HG03460 (cell line): ENCODE results near the gene ZNF562.
"Not testable (repeated sequence)": the region's sequence is repeated elsewhere in the genome, so short reads cannot be mapped to it uniquely, and the experiment has no call there.

Experiments
- ATAC-seq: cut with Tn5 transposase; IDR thresholded peaks from one replicate; pipeline ENCODE4 v1.9.1; 2021; ENCODE audit not compliant: unreplicated experiment

ZNF562 gene

GRCh38 chr19:9674663-9675357, at the start of gene ZNF562:
TSS of gene ZNF562 (minus strand) at chr19:9675100. CDS start at chr19:9660744, 14,356 bp downstream.
- peak; percentile 52 for ATAC-seq

GRCh38 chr19:9724157-9724556, 49.3 kb upstream of the ZNF562 start:
- ATAC-seq, result no peak

DNA sequence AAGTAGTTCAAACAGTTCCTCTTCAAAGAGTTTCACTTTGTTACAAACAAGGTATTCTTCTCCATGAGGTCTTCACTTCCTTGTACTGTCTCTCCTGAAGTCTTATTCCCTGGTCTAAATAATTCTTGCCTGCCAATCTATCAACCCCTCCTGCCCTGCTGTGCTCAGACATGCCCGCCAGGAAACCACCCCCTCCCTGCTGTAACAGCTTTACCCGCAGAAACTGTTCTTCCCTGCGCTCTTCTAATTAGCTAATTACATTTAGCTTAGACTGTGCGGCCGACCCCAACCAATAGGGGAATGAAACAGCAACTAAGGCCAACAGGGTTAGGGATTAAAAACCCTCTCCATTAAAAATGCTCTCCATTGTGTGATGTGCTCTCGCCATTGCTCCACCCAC, 47.0 kb upstream of the ZNF562 start:
- ATAC-seq, result no peak

DNA sequence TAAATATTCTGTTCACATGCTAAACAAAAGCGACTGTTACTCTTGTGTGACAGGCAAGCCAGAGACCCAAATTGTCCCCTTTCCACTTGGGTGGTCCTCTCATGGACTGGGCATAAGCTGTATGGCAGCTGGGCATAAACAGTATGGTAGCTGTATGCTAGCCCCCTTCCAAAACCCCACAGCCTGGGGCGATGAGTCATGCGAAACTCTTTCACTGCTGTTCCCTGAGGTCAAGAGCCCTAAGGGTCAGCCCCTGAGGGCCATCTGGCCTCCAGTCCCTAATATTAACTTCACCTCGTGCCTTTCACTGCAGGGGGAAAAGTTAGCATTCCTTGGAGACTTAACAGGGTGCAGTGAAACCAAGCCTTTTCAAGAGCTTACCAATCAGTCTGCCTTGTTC, 45.6 kb upstream of the ZNF562 start:
- ATAC-seq, result no peak

DNA sequence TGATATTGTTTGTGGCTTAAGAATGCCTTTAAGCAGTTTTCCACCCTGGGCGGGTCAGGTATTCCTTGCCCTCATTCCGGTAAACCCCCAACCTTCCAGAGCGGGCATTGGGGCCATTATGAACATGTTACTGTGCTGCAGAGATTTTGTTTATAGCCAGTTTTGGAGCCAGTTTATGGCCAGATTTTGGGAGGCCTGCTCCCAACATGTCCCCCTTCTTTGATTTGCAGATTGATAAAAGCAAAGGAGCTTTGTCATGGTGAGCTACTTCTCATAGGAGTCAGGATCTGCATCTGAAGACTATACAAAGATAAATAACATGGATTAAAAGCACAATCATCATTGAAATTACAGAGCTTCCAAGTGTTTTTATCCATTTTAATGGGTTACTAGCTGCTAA, 36.9 kb upstream of the ZNF562 start:
- no peak for ATAC-seq

- ATAC-seq, result no peak
Observed at GRCh38 chr19:9709305-9709704, 34.4 kb upstream of the ZNF562 start.

DNA sequence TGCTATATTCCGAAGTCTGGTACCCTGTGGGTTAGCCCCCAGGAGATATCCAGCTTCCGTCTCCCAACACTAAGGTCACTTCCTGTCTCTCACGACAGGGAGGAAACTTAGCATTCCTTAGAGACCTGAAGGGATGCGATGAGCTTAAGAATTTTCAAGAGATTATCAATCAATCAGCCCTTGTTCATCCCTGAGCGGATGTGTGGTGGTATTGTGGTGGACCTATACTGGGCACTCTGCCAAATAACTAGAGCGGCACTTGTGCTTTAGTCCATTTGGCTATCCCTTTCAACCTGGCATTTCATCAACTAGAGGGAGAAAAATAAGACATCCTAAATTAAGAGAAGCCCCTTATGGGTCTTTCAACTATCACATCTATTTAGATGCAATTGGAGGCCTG, 30.9 kb upstream of the ZNF562 start:
- no peak for ATAC-seq

- no peak for ATAC-seq
Observed at GRCh38 chr19:9702186-9702585, 27.3 kb upstream of the ZNF562 start.

GRCh38 chr19:9700229-9700981, 25.5 kb upstream of the ZNF562 start:
- ATAC-seq, result no peak

DNA sequence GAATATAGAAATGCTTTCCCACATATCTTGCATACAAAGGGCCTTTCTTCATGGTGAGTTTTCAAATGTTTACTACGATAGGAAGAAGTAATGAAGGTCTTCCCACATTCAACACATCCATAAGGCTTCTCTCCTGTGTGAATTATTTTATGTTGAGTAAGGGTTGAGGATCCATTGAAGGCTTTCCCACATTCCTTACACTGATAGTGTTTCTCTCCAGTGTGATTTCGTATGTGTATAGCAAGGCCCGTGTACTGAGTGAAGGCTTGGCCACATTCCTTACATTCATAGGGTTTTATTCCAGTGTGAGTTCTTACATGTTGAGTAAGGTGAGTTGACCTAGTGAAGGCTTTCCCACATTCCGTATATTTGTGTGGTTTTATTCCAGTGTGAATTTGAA, 15.4 kb upstream of the ZNF562 start:
- ATAC-seq, result not testable (repeated sequence)

DNA sequence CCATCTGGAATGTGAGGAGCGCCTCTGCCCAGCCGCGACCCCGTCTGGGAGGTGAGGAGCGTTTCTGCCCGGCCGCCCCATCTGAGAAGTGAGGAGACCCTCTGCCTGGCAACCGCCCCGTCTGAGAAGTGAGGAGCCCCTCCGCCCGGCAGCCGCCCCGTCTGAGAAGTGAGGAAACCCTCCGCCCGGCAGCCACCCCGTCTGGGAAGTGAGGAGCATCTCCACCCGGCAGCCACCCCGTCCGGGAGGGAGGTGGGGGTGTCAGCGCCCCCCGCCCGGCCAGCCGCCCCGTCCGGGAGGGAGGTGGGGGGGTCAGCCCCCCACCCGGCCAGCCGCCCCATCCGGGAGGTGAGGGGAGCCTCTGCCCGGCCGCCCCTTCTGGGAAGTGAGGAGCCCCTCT, 5.1 kb upstream of the ZNF562 start:
- ATAC-seq, result not testable (repeated sequence)

DNA sequence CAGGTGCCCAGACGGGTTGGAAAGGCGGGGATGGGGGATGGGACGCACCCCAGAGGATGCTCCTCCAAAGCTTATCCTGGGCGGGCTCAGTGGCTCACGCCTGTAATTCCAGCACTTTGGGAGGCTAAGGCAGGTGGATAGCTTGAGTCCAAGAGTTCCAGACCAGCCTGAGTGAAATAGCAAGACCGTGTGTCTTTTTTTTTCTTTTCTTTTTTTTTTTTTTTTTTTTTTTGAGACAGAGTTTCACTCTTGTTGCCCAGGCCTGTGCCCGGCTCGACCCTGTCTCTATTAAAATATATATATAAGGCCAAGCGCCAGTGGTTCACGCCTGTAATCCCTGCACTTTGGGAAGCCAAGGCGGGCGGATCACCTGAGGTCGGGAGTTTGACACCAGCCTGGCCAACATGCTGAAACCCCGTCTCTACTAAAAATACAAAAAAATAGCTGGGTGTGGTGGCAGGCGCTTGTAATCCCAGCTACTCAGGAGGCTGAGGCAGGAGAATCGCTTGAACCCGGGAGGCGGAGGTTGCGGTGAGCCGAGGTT, 530 bp upstream of the ZNF562 start:
- ATAC-seq, result not testable (repeated sequence)

- no peak for ATAC-seq
Observed at GRCh38 chr19:9673912-9674662, 813 bp downstream of the ZNF562 start.

- no peak for ATAC-seq
Observed at GRCh38 chr19:9672893-9673292, 2.0 kb downstream of the ZNF562 start.

GRCh38 chr19:9671655-9672054, 3.2 kb downstream of the ZNF562 start:
- no peak for ATAC-seq

- ATAC-seq, result no peak
Observed at GRCh38 chr19:9668544-9668943, 6.4 kb downstream of the ZNF562 start.

DNA sequence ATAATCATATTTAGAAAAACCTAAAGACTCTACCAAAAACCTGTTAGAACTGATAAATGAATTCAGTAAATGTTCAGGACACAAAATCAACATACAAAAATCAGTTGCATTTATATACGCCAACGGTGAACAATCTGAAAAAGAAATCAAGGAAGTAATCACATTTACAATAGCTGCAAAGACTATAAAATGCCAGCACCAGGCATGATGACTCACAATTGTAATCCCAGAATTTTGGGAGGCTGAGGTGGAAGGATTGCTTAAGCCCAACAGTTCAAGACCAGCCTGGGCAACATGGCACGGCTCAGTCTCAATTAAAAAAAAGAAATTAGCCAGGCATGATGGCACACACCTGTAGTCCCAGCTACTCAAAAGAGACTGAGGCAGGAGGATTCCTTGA, 7.0 kb downstream of the ZNF562 start:
- no peak for ATAC-seq

GRCh38 chr19:9658769-9659168, 16.1 kb downstream of the ZNF562 start:
- ATAC-seq, result no peak

GRCh38 chr19:9653066-9653555, 21.8 kb downstream of the ZNF562 start:
- not testable (repeated sequence) for ATAC-seq

DNA sequence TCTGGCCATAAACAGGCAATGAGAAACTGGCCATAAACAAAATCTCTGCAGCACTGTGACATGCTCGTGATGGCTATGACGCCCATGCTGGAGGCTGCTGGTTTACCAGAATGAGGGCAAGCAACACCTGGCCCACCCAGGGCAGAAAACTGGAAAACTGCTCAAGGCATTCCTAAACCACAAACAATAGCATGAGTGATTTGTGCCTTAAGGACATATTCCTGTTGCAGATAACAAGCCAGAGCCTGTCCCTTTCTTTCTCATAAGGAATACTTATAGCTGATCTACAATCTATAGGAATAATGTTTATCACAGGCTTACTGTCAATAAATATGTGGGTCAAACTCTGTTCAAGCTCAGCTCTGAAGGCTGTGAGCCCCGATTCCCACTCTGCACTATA, 23.4 kb downstream of the ZNF562 start:
- not testable (repeated sequence) for ATAC-seq

GRCh38 chr19:9650345-9650744, 24.6 kb downstream of the ZNF562 start:
- no peak for ATAC-seq
